Kidney capillary endothelial cell (primary cell): Measurements from ENCODE around the gene SETD1B.

Experiments used
- DNase-seq: peaks from one replicate; pipeline ENCODE4 v3.0.0-alpha.2; 2018; ENCODE audit warnings: low spot score

The SETD1B gene

DNA sequence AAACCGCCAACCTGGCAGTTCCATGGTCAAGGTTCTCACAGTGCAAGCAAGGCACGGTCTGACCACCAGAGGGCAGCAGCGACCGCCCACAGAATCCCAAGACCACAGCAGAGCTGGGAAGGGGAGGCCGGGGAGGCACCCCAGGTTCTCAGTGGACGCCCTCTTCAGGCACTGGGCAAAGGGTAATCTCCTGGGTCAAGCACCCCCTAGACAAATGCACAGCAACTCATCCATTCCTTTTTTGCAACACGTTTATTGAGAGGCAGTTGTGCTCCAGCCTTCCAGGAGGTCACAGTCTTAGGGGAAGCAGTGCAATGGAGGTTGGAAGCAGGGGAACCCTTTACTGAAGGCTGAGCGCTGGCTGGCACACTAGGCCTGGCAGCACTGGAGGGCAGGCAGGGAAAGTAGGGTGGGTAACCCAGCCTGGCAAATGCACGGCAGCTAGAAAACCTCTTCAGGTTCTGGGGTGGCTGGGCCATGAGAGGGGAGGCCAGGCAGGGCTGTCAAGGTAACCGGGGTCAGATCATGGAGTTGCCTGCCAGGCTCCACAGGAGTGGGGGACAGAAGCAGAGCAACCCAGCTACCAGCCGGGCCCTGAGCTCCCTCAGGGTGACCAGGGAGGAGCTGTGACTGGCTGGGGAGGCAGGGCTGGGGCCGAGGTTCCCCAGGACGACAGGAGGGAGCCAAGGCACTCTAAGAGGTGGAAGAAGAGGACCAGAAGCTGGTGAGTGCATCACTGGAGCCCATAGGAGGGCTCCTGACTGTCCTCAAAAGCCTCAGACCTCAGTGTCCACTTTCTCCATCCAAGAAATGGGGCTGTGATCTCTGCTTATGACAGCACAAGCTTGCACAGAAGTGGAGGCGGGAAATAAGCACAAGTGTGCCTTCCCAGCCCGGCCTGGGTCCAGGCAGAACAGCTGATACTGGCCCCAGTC lies 8.5 kb upstream of the SETD1B start:
- peak; percentile 83 for DNase-seq

- DNase-seq, result peak; percentile 91
Measured at GRCh38 chr12:121796855-121797751, 6.7 kb upstream of the SETD1B start.

GRCh38 chr12:121797937-121798786 lies 5.6 kb upstream of the SETD1B start:
- no peak for DNase-seq

- no peak for DNase-seq
Measured at GRCh38 chr12:121798787-121799155, 5.0 kb upstream of the SETD1B start.

DNA sequence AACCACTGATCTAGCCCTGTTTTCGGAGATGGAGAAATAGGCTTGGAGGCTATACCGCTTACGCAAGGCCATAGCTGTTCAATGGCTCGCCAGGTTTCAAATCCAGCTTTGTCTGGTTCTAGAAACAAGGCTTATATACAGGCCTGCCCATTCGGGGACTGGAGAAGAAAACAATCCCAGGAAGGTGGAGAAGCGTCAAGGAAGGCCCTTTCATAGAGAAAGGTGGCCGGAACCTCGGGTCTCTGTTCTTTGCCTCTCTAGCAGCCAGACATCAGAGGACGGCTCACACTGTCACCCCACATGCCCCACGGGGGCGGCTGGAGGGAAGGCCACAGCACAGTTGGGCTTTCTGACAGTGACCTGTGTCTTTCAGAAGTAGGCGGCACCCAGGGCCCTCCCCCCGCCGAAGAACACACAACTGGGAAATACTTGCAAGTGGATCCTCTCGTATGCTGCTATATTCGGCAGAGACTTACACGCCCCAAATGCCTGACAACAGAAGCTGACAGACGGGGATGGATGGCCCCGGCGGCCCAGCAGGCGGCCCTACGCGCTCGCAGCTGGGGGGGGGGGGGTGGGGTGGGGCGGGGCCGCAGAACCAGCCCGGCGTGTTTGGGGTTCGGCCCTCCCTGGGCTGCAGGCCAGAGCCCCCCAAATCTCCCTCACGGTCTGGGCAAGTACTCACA lies 4.5 kb upstream of the SETD1B start:
- DNase-seq, result no peak

- no peak for DNase-seq
Measured at GRCh38 chr12:121799842-121800693, 3.7 kb upstream of the SETD1B start.

DNA sequence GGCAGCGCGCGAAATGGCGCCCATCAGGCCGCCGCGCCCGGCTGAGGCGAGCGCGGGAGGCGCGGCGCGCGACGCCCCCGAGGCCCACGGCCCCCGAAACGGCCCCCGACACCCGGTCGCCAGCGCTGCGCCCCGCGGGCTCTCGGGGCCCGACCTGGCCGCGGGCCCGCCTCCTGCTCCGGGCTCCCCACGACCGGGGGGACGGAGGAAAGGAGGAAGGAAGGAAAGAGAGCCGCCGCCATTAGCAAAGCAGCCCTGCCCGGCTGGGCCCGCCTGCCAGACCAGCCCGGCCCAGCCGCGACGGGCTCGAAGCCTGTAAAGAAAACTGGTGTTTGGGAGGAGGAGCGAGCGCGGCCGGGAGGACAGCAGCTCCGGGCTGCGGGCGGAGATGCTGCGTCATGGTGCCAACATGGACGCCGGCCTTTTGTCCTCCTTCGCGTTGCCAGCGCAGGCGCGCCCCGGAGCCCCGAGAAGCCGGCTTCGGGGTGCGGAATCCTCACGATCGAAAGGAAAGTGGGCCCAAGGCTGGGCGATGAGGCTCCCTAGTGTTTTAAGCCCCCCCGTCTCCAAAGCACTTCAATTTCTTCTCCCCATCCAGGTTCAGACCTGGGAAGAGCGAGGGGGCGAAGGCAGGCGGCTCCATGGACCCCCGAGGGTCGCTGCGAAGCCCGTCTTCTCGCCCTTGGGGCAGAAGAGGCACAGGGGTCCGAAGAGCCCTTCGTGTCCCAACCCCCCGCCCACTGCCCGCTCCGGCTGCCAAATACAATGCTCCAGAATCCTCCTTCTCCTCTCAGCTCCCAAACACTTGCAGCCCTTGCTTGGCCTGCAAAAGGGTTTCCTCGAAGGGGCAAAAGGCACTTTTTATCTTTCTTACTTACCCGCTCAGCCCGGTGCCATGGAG lies 2.9 kb upstream of the SETD1B start:
- DNase-seq, result no peak

DNA sequence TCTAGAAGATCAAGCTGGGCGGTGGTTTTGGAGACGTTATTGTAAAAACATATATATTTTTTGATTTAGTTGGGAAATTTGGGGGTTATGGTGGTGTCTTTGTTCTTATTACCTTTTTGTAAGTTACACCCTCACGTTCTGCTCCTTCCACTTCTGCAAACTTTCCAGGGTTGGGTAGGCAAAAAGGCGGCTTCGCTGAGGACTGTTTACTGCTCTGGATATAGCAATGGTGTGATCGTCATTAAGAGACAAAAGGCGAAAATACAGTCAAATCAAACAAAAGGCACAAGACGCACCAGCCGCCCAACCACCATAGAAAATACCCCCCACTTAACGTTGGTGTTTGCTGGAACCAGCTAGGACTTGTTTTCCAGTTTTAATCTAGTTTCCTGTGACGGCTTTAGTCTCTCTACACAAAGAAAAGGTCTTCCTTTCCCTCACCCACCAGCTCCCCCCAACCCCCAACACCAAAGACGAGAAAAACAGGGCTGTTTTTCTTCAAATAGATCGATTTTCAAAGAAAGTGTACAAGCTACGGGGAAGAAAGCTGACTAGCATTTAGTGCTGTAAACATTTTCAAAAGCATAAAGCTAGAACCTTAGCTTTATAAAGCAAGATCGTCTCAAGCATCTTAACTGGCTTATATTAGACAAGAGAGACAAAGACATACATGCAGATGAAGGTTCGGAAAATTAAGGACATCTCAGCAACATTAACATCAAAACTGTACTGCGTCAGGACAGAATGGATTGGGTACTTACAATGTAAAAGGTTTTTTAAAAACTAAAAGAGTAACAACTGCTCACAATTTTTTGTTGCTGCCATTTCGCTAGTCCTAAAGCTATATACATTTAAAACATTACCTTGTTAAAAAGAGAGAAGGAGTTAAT lies 2.0 kb upstream of the SETD1B start:
- peak; percentile 67 for DNase-seq

GRCh38 chr12:121802485-121802842 lies 1.3 kb upstream of the SETD1B start:
- DNase-seq, result no peak

DNA sequence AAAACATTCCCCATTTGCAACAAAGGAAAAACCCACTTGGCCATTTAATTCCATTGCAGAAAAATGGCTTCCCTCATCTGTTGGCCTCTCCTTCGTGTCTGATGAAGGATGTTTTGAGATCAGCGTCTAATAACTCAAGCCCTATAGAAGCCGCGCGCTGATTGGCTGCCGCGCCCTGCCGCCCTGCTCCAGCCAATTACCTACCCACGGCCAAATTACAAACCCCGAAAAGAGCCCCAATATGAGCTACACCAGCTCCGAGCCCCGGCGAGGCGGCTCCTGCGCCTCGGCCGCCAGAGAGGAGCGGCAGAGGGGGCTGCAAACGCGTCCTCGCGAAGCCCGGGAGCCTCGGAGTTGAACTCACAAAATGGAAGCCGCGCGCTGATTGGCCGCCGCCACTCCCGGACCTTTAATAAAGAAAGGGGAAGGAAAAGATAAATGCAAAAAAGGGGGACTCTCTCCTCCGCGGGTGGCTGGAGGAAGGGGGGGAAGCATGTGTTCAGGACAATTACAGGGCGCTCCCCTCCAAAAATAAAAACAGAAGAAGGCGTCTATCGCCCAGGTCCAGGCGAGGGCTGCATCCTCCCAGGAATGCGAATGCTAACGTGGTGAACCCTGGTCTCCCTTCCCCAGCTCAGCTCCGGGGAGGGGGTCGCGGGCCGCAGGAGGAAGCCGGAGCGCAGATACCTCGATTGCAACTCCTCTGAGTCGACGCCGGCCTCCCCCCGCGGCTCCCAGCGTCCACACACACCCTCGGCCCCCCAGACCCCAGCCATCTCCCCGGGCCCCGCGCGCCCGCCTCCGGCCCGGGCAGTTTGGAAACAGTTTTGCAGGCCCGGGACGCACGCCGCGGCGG lies 738 bp upstream of the SETD1B start:
- peak; percentile 89 for DNase-seq

DNA sequence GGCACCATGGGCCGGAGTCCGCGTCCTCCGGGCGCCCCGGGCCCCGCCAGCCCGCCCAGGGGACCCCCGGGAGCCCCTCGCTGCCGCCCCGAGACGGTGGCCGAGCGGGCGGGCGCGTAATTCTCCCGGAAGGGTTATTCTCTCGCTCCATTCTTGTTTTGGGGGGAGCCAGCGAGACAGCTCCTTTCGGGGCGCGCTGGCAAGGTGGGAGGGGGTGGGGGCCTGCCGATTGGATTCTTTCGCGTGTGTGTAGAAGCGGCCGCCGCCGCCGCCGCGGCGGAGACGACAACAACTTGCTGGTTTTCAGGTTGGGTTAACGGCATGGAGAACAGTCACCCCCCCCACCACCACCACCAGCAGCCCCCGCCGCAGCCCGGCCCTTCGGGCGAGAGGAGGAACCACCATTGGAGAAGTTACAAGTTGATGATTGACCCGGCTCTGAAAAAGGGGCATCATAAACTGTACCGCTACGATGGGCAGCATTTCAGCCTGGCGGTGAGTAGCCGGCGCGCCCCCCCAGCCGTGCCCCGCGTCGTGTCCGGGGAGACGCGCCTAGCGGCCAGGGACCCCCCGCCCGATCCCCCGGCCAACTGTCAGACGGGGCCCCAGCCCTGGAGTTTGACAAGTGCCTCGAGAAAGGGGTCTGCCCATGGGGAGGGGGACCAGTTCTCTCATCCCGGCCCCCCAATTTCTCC lies 755 bp downstream of the SETD1B start:
- no peak for DNase-seq

DNA sequence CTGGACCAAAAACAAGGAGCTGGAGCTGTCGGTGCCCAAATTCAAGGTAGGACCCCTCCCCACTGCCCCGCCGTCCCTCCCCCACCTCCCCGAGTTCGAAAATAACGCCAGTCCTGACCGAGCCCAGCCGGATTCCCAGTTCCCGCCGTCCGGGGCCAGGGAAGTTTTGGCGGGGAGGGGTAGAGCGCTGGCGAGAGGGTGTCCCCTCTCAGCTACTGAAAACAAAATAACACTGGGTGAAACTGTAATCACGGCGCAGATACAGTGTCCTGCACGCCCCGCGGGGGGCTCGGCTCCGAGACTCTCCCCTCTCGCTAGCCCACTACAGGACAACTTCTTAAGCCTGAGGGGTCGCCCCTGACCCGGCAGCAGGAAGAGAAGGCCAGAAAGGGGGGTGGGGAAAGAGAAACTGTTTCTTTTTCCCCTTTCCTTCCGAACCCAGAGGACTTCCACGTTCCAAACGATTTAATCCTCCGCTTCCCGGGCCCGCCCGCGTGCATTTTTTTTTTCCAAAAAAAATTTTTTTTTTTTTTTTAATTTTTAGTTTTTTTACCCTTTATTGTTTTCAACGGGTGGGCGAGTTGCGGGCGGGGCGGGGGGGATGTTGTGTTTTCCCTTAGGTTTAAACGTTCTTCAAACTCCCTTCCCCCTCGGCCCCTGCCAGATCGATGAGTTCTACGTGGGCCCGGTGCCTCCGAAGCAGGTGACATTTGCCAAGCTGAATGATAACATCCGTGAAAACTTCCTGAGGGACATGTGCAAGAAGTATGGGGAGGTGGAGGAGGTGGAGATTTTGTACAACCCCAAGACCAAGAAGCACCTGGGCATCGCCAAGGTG lies 1.6 kb downstream of the SETD1B start:
- no peak for DNase-seq

GRCh38 chr12:121806009-121806545 lies 2.3 kb downstream of the SETD1B start:
- DNase-seq, result no peak

GRCh38 chr12:121806546-121807423 lies 3.0 kb downstream of the SETD1B start:
- no peak for DNase-seq
